HG03045 (cell line): ENCODE results near the gene YPEL2.
"Not testable (repeated sequence)": the region's sequence is repeated elsewhere in the genome, so short reads cannot be mapped to it uniquely, and the experiment has no call there.

Experiments used
- ATAC-seq: cut with Tn5 transposase; IDR thresholded peaks from one replicate; pipeline ENCODE4 v1.9.1; 2021; ENCODE audit warnings: mild to moderate bottlenecking, moderate library complexity; ENCODE audit not compliant: unreplicated experiment

The YPEL2 gene, protein sequence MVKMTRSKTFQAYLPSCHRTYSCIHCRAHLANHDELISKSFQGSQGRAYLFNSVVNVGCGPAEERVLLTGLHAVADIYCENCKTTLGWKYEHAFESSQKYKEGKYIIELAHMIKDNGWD

DNA sequence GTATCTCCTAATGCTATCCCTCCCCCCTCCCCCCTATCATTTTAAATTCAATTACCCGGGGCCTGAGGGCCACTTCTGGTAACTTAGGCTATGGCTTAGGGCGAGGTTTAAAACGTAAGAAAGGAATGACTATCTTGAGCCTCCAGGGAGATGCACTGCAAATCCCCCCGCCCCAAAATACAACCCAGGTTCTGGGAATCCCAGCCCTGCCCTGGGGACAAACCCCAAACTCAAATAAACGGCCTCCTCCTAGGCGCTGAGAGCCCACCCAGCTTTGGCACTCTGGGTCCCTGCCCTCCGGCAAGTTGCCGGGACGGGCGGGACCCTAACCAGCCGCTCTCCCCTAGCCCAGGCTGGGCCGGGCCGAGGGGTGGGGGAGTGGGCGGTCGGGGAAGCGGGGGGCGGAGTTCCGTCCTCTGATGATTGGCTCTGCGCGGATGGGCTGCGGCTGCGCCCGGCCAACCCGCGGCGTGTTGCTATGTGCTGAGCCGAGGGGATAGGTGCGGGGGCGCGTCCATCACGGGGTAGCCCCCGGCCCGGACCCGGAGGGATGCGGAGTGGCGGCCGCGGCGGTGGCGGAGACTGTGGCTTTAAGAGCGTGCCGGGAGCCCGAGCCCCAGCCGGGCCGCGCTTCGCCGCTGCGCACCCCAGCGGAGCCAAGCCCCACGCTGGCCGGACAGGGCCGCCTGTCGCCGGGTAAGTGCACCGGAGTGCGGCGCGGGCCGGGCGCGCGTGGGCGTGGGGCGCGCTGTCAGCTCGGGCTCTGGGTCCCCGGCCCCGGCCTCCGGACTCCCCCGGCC, at the start of gene YPEL2:
TSS of gene YPEL2 (plus strand) at position 527 of the 800 bp plus-strand sequence. CDS start 21,755 bp downstream, outside the sequence.
- ATAC-seq, result peak; percentile 93

DNA sequence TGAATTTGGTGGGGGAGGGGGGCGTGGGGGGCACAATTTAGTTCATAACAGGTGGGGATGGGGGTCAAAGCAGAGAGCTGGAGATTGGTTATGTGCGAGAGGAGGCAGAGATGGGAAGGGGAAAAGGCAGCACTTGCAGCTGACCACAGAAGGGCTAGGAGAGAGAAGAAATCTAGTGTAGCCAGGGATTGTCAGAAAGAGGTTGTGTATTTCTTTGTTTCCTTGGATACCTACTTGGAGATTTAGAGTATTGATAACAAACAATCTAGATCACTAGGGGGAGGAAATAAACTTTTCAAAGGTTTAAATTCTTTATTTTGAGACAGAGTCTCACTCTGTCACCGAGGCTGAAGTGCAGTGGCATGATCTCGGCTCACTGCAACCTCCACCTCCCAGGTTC, 47.1 kb upstream of the YPEL2 start:
- no peak for ATAC-seq

DNA sequence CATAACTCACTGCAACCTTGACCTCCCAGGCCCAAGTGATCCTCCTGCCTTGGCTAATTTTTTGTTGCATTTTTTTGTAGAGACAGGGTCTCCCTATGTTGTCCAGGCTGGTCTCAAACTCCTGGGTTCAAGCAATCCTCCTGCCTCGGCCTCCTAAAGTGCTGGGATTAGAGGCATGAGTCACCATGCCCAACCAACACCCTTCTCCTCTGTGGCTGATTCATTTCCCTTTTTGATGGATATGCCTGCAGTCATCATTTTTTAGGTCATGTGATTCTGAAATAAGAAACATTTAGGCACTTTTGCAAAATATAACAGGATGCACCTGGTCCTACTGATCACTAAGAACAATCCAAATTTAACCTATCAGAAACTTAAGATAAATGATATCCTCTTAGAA, 44.0 kb upstream of the YPEL2 start:
- ATAC-seq, result no peak

DNA sequence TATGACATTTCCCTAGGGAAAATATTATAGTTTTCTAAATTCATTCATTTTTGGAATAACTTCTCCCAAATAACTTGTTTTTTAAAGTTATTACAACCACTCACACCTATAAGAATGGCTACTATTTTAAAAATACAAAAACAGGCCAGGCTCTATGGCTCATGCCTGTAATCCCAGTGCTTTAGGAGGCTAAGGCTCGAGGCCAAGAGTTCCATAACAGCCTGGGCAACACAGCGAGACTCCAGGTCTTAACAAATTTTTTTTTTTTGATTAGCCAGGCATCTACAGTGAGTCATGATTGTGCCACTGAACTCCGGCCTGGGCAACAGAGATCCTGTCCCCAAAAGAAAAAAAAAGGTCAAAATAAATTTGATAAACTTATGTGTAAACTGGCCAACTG, 43.6 kb upstream of the YPEL2 start:
- no peak for ATAC-seq

DNA sequence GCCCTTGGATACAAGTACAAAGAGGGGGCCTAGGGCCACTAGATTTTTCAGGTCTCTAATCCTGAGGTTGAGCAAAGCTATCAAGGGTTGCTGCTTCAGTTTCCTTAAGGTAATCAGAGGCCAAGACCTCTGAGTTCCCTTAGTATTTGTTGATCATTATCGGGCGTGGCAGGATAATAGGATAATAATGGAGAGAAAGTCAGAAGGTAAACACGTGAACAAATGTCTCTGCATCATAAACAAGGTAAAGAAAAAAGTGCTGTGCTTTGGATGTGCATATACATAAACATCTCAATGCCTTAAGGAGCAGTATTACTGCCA, 41.5 kb upstream of the YPEL2 start:
- no peak for ATAC-seq

DNA sequence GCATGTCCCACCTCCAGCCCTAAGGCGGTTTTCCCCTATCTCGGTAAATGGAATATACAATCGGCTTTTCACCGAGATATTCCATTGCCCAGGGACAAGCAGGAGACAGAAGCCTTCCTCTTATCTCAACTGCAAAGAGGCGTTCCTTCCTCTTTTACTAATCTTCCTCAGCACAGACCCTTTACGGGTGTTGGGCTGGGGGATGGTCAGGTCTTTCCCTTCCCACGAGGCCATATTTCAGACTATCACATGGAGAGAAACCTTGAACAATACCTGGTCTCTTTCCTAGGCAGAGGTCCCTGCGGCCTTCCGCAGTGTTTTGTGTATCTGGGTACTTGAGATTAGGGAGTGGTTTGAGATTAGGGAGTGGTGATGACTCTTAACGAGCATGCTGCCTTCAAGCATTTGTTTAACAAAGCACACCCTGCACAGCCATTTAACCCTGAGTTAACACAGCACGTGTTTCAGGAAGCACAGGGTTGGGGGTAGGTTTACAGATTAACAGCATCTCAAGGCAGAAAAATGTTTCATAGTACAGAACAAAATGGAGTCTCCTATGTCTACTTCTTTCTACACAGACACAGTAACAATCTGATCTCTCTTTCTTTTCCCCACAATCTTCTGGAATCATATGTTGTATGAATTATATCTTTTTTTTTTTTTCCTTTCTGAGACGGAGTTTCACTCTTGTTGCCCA, 41.0 kb upstream of the YPEL2 start:
- ATAC-seq, result not testable (repeated sequence)

DNA sequence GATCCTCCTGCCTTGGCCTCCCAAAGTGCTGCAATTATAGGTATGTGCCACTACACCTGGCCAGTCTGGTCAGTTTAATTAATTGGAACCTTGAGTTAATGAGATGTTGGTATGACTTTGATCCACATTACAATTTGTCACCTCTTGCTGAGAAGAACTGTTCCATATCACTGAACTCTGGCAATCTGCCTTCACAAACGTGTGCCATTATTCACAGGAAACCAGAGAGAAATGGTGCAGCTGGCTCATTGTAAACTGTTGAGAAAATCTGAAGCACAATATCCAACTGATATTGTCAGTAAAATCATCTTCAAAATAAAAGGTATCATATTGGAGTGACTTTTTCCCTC, 39.3 kb upstream of the YPEL2 start:
- ATAC-seq, result no peak

DNA sequence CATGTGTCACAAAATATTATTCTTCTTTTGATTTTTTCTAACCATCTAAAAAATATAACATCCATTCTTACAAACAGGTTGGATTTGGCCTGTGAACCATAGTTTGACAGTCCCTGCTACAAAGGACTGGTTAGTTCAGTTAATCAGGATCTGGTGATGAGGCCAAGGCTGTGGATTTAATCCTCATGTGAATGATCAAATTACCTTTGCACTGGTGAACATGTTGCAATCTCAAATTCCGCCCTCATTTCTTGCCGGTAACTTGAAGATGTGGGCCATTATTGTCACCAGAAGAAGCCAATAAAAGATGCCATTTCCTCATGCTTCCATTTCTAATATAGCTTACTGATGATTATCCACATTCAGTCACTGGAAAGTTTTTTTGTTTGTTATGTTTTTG, 35.3 kb upstream of the YPEL2 start:
- ATAC-seq, result no peak

DNA sequence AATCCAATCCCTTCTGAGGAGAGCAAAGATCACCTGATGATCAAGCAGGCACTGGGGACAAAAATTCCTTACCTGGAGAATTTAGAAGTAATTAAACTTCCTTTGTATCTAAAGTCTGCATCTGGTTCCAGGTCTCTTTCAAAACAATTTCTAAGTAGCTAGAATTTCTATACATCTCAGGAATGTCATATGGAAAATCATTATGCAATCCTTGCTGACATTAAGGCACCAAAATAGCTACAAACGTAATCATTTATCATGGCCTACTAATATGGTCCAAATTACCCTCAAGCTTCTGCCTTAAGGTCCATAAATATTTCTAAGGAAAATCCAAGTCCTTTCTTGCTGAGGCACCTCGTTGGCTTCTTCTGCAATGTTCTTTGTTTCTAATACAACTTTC, 32.9 kb upstream of the YPEL2 start:
- no peak for ATAC-seq

DNA sequence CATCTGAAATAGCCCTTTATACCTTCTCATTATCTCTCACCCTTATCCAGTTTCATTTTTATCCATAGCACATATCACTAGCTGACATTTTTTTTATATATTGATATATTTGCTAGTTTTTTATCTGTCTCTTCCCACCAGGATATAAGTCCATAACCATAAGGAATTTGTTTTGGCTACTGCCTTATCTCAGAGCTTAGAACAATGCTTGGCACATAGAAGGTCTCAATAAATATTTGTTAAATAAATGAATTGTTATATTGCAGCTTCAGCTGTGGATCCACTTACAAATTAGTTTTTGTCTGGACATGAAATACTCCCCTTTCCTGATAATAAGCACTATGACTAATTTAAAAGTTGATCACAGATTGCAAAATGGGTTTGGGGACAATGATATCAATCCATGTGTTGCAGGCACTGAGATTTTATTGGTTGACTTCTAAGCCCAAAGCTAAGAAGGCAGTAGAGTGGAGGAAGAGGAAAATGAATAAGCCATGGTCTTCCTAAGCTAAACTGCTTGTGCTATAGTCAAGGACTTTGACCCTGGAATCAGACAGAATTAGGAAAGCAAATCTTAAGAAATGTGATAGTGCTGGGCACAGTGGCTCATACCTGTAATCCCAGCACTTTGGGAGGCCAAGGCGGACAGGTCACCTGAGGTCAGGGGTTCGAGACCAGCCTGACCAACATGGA, 31.9 kb upstream of the YPEL2 start:
- no peak for ATAC-seq

DNA sequence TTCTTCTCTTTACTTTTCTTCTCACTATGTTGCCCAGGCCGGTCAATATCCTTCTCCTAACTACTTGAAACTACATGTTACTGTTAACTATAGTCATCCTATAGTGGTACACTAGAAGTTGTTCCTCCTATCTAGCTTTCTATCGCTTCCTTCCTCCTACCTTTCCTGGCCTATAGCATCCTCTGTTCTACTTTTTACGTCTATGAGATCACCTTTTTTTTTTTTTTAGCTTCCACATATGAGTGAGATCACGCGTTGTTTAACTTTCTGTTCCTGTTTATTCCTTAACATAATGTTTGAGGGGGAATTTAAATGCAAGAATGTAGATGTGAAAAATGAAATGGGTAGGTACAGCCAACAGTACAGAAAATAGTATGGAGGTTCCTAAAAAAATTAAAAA, 30.5 kb upstream of the YPEL2 start:
- no peak for ATAC-seq

DNA sequence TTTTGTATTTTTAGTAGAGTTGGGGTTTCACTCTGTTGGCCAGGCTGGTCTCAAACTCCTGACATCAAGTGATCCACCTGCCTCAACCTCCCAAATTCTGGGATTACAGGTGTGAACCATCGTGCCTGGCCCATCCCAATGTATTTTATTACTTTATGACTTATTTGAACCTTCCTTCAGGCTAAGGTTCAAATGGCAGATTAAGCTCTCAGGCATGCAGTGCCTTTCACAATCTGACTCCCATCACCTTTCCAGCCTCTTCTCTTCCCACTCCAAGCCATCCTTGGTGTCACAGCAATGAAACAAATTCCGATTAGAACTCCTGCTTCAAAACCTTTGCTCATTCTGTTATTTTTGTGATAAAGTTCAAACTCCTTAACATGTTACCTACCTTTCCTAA, 26.6 kb upstream of the YPEL2 start:
- ATAC-seq, result no peak

DNA sequence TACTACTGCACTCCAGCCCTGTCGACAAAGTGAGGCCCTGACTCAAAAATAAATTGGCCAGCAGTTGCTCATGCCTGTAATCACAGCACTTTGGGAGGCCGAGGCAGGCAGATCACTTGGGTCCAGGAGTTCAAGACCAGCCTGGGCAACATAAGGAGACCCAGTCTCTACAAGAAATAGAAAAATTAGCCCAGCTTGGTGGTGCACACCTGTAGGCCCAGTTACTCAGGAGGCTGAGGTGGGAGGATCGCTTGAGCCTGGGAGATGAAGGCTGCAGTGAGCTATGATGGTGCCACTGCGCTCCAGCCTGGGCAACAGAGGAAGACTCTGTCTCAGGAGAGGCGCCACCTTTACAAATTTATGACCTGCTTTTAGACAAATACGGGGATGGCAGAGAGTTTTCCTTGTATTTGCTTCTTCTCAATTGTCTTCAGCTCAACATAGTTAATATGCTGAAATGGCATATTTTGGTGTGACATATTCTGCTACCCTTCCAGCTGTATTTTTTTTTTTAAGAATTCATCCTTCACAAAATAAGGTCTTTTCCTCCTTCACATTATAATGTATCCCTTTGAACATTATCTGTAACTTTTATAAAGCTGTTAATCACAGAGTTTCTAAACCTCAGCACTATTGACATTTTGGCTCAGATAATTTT, 21.1 kb upstream of the YPEL2 start:
- no peak for ATAC-seq

DNA sequence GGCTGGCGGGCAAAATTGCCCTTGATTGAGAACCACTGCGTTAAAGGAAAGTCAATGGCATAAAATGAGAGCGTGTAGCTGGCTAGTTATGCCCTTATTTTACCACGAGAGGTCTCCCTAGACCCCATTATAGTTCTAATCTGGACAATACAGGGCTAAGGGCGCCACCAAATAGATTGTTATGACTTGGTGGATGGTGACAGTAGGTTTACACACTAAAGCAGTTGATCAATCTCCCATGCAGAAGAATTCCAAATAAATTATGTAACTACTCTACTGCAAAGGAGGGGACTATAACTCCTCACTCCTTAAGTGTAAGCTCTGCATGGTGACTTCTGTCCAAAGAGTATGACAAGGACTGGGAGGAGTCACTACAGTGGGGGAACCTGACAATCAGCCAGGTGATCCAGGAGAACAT, 20.4 kb upstream of the YPEL2 start:
- ATAC-seq, result no peak

DNA sequence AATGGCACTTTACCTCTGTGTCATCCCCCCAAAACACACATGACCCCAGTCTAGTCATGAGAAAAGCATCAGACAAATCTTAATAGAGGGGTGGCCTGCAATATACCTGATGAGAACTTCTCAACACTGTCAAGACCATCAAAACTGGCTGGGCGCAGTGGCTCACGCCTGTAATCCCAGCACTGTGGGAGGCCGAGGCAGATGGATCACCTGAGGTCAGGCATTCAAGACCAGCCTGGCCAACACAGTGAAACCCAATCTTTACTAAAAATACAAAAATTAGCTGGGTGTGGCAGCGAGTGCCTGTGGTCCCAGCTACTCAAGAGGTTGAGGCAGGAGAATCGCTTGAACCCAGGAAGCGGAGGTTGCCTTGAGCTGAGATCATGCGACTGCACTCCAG, 19.9 kb upstream of the YPEL2 start:
- ATAC-seq, result not testable (repeated sequence)

DNA sequence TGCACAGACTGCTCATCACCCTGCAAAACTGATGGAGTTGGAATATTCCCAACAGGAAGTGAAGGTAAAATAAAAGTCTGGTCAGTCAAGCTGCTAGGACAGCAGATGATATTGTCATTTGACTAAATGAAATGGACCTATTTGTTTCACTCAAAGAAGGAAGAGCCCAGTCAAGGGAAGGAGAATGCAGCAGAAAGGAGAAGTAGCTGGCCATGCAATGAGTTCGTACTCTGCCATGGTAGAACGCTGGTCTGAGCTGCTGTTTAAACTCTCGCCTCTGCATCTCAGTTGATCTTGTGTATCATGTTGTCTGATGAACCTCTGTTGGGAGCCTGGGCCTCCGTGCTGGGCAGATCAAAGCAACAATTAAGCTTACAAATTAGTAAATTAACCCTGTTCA, 15.6 kb upstream of the YPEL2 start:
- ATAC-seq, result no peak

DNA sequence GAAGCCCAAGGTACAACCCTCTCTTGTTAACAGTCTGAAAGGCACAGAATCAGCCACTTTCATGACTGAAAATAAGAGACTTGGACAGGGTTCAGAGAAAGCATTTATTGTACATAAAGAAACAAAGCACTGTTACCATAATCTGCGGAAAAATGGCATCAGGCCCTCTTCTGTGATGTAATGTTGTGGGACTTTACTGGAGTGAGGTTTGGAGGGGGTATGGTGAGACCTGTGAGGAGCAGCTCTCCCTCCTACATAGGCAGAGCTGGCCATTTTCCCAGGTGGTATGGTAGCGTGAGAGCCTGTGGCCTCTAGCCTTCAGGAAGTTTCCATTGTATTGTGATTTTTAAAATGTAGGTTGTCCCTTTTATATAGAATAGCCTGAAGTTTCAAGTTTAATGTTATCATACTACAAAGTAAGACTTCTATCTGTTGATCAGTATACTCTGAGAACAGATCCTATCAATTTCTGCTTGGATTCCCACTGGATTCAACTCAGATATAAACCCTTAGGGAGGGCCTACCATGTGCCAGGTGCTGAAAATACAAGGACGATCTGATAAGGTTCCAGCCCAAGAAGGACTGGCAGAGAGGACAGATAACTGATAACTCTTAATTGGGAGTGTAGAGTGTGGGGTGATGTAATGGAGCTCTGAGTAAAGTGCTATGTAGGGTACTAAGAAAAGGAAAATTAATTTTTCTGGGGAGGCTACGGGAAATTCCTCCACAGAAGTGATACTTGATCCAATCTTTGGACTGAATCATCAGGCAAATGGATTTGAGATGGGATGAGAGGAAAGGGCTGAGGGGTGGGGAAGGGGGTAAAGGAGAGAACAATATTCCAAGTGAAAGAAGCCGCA, 4.1 kb upstream of the YPEL2 start:
- ATAC-seq, result no peak

DNA sequence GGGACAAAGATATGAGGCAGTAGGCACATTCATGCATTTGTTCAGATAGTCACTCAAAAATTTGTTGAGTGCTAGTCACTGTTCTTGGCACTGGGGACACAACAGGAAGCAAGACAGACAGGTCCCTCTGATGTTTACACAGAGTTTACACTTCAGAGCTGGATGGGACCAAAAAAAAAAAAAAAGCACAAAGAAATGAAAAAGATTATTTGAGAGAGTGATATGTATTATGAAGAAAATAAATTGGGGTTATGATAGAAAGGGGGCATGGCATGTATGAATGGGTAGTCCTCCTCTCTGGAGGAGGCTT, 3.5 kb upstream of the YPEL2 start:
- no peak for ATAC-seq

DNA sequence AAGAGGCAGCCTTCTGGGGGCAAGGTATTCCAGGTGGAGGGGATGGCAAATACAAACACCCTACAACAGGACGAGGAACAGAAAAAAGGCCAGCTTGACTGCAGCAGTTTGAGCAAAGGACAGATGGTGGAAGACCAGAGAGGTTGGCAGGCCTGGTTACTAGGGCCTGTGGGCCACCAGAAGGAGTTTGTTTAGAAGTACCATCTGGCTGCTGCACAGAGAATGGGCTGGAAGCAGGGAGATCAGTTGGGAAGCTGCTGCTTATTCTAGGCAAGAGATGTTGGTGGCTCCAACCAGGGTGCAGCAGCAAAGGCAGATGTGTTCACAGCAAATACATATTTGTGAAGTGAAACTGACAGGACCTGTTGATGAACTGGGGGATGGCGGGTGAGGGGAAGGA, 2.9 kb upstream of the YPEL2 start:
- no peak for ATAC-seq

DNA sequence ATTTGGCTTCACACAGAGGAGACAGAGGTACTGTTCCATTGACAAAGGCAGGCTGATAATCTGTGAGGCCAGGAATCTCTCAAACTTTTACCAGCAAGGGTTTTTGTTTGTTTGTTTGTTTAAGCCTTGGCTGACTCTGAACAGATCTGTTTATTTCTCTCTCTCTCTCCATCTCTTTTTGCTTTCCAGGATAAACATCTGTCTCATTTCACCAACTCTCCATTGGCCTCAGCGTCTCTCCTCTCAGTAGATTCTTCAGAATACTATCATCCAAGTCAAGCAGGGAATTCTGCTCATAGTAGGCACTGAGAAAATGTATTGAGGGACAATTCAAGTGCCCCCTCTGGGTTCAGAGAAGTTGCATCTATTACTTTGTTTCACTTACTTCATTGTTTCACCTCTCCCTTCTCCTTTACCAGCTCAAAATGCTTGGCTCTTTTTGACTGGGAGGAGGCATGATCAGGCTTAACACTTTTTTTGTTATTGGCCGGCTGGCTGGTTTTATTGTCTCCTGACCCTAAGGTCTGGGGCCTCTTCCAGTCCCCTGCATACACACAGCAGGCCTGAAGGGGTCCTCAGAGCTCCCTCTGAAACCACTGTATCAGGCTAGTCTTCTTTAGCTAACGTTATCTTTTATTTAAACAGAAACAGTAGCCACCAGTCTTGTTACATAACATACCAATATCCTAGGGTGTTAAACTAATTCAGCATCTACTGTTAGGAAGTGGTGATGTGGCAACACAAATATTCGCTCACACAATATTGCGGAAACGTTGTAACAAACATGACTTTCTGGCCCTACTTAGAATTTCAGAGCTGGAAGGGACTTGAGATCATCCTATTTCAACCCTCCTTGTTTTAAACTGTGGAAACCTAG, 2.0 kb upstream of the YPEL2 start:
- ATAC-seq, result no peak
